H1 (cell line): ENCODE measurements around the gene CENATAC.

Experiments
- CBX5 ChIP-seq: fragments of 300-800, 300-1000 bp; sonication (generic); IDR thresholded peaks from 2 replicates; pipeline ENCODE4 v1.7.1; 2016; ENCODE audit warnings: antibody characterized with exemption, low read length, low read depth
- KDM1A ChIP-seq: fragments of 200-600, 300-600 bp; sonication (generic); IDR thresholded peaks from 2 replicates; pipeline ENCODE4 v1.7.1; 2016; ENCODE audit warnings: mild to moderate bottlenecking, low read length, borderline replicate concordance
- TAF1 ChIP-seq: IDR thresholded peaks from 2 replicates; pipeline ENCODE4 v1.6.1; 2011; ENCODE audit warnings: mild to moderate bottlenecking, low read depth, low read length

DNA sequence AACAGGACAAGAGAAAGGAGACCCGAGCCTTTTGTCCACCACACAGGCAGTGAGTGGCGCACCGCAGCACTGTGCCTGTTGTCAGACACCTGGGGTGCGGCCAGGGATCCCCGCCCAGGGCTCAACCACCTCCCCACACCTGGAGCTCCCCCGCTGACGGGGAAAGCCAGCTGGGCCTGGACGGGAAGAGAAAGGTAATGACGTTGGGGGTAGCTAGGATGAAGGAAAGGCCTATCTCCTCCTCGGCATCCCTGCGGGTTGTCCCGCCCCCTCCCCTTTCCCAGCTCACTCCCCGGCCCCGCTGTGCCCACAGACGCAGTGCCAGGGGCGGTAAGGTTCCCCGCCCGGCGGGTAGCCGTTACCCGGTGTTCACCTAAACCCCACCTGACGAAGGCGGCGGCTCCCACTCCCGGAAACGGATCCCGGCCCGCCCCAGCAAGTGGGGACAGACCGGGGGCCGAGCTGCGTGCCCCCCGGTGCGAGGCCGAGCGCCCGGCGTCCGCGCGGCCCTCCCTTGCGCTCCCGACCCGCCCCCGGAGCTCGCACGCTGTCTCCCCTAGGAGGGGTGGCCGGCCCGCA is 58.6 kb downstream of the CENATAC start:
- TF ChIP-seq TAF1 (no peak), KDM1A (peak; percentile 43; the same call in 1 of the 2 replicates), CBX5 (no peak)
